Adrenal gland (tissue), 5 donors: ENCODE results near the gene HOXD8.

Experiments used
- CTCF ChIP-seq, 6 experiments: fragments of 450-650 bp in 4 of 6; fragments of 200-600 bp in 2 of 6; sonication (generic) in 1 of 6; IDR thresholded peaks; 1 replicate in 5 of 6; 2 replicates in 1 of 6; pipeline versions ENCODE4 v1.5.1 to v1.8.0; 2016 to 2021; ENCODE audit warnings: antibody characterized with exemption in 6 of 6, mild to moderate bottlenecking in 2 of 6, moderate library complexity in 1 of 6
- POLR2A ChIP-seq, 2 donors: fragments of 450-650 bp; IDR thresholded peaks; one replicate each; pipeline ENCODE4 v1.6.1; 2017; ENCODE audit warnings: antibody characterized with exemption in 2 of 2, mild to moderate bottlenecking in 2 of 2, moderate library complexity in 1 of 2
- donor health status: DM: no; HTN: no; CAD: no.

- TF ChIP-seq CTCF (IDR thresholded peaks at IDR 0.05), result no peak
- no peak for TF ChIP-seq POLR2A (IDR thresholded peaks at IDR 0.05)
Observed at GRCh38 chr2:176177580-176178037, 48.1 kb downstream of the HOXD8 start.
